NK-92 treated with Interleukin-12 subunit alpha and Interleukin-12 subunit beta, amount 100 ng/mL, for 24 hours (cell line): Measurements from ENCODE around the gene TTC8.
"Not testable (repeated sequence)": the region's sequence is repeated elsewhere in the genome, so short reads cannot be mapped to it uniquely, and the experiment has no call there.

Source experiments
- DNase-seq: peaks from one replicate; lab custom pipeline; 2025; lab: John Stamatoyannopoulos, UW

The TTC8 gene

GRCh38 chr14:88825078-88825458 lies 617 bp downstream of the TTC8 start:
- DNase-seq: no peak

GRCh38 chr14:88825503-88825902 lies 1.1 kb downstream of the TTC8 start:
- DNase-seq: no peak

GRCh38 chr14:88829188-88829587 lies 4.7 kb downstream of the TTC8 start:
- no peak for DNase-seq

GRCh38 chr14:88829685-88830302 lies 5.3 kb downstream of the TTC8 start:
- no peak for DNase-seq

- no peak for DNase-seq
These were observed 6.8 kb downstream of the TTC8 start for GRCh38 chr14:88831284-88831683.

- no peak for DNase-seq
These were observed 10.5 kb downstream of the TTC8 start for GRCh38 chr14:88834883-88835431.

GRCh38 chr14:88835661-88836060 lies 11.2 kb downstream of the TTC8 start:
- no peak for DNase-seq

- DNase-seq: no peak
These were observed 13.0 kb downstream of the TTC8 start for GRCh38 chr14:88837495-88837894.

- no peak for DNase-seq
These were observed 13.6 kb downstream of the TTC8 start for GRCh38 chr14:88838015-88838414.

GRCh38 chr14:88840926-88841325 lies 16.5 kb downstream of the TTC8 start:
- no peak for DNase-seq

- DNase-seq: no peak
These were observed 17.3 kb downstream of the TTC8 start for GRCh38 chr14:88841741-88842140.

- DNase-seq: no peak
These were observed 18.0 kb downstream of the TTC8 start for GRCh38 chr14:88842414-88842813.

- no peak for DNase-seq
These were observed 20.6 kb downstream of the TTC8 start for GRCh38 chr14:88844980-88845491.

GRCh38 chr14:88848571-88848970 lies 24.1 kb downstream of the TTC8 start:
- no peak for DNase-seq

- no peak for DNase-seq
These were observed 25.3 kb downstream of the TTC8 start for GRCh38 chr14:88849716-88850115.

- DNase-seq: no peak
These were observed 27.1 kb downstream of the TTC8 start for GRCh38 chr14:88851587-88851986.

GRCh38 chr14:88852632-88853031 lies 28.2 kb downstream of the TTC8 start:
- DNase-seq: no peak

GRCh38 chr14:88853129-88853528 lies 28.7 kb downstream of the TTC8 start:
- DNase-seq: no peak

- DNase-seq: no peak
These were observed 32.4 kb downstream of the TTC8 start for GRCh38 chr14:88856786-88857366.

GRCh38 chr14:88857861-88858260 lies 33.4 kb downstream of the TTC8 start:
- DNase-seq: not testable (repeated sequence)

GRCh38 chr14:88859118-88859517 lies 34.7 kb downstream of the TTC8 start:
- DNase-seq: not testable (repeated sequence)

GRCh38 chr14:88863167-88863566 lies 38.7 kb downstream of the TTC8 start:
- DNase-seq: no peak

GRCh38 chr14:88864198-88864597 lies 39.7 kb downstream of the TTC8 start:
- no peak for DNase-seq

GRCh38 chr14:88866305-88866704 lies 41.9 kb downstream of the TTC8 start:
- no peak for DNase-seq
